ENCODE results near the gene AUTS2. TPM values are rescaled to one million over a fixed set of nuclear protein-coding genes. Genes with fewer than 3 reads are reported as not detected.

The AUTS2 gene
- polyA plus RNA-seq, 3 donors, result 0.08 to 0.35 TPM; not detected in 1

DNA sequence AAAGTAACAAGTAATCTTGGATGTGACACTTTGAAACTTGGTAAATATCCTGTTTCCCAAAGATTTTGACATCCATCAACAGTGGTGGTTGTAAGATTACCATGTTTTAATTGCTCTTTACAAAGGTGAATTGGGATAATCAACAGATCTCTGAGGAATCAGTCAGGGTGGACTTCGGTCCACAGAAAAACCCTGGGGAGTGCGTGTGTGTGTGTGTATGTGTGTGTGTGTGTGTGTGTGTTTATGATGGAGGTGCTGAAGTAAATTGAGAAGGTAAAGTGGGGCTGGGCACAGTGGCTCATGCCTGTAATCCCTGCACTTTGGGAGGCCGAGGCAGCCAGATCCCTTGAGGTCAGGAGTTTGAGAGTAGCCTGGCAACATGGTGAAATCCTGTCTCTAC, 12.0 kb upstream of the AUTS2 start:
- Mint-ChIP-seq H3K4me3 (no peak overlapping the region), H3K9me3 (peaks cover 2 to 9% (median 6%) of the 10 kb centered on the region in 7 donors), H3K27ac (no peak overlapping the region), H3K4me1 (no peaks in the 10 kb centered on the region), H3K36me3 (no peaks in the 10 kb centered on the region), H3K27me3 (ENCODE audit: low read depth in 3 of 3) (peaks cover 0 to 3% (median 0%) of the 10 kb centered on the region in 3 donors)
- H3K27me3 ChIP-seq (ENCODE audit: control insufficient read depth in 2 of 2, insufficient read depth in 2 of 2, low read length in 2 of 2), result no peaks in the 10 kb centered on the region
- H3K79me2 ChIP-seq (ENCODE audit: insufficient read depth, low read length), result no peaks in the 10 kb centered on the region
- H3K4me2 ChIP-seq (replicated peaks; ENCODE audit: extremely low read depth, low read length, poor library complexity, severe bottlenecking), result no peak overlapping the region
- no peaks in the 10 kb centered on the region for H3K36me3 ChIP-seq (replicated peaks in 1 of 2; ENCODE audit: control insufficient read depth in 1 of 2, insufficient read depth in 2 of 2, low read length in 2 of 2)
- intact Hi-C loops (cut with micrococcal nuclease), result no loop called here
- H3K9me3 ChIP-seq (replicated peaks in 1 of 2; ENCODE audit: control insufficient read depth in 1 of 2, insufficient read depth in 1 of 2, low read length in 2 of 2), result peaks cover 0 to 3% of the 10 kb centered on the region in 2 donors
- no peak overlapping the region for H2AFZ ChIP-seq (ENCODE audit: insufficient read depth, low read depth, low read length, poor library complexity, severe bottlenecking)
- no peaks in the 10 kb centered on the region for H4K20me1 ChIP-seq (ENCODE audit: insufficient read depth, low read length)
- no peak overlapping the region for H3K9ac ChIP-seq (ENCODE audit: insufficient read depth, low read length, poor library complexity, severe bottlenecking)
- DNase-seq, result no peak
- H3K4me3 ChIP-seq (replicated peaks in 1 of 3; ENCODE audit: low read depth in 2 of 3, low read length in 3 of 3), result no peak overlapping the region
- no peaks in the 10 kb centered on the region for H3K4me1 ChIP-seq (ENCODE audit: control insufficient read depth in 1 of 2, insufficient read depth in 2 of 2, low read length in 2 of 2)
- H3K27ac ChIP-seq (ENCODE audit: low read depth in 1 of 2, low read length in 2 of 2), result no peak overlapping the region
- 95% methylated on average over 2 of the region's 3 CpGs for WGBS (ENCODE audit: insufficient coverage)
- no peak for TF ChIP-seq CTCF (IDR thresholded peaks at IDR 0.05)

DNA sequence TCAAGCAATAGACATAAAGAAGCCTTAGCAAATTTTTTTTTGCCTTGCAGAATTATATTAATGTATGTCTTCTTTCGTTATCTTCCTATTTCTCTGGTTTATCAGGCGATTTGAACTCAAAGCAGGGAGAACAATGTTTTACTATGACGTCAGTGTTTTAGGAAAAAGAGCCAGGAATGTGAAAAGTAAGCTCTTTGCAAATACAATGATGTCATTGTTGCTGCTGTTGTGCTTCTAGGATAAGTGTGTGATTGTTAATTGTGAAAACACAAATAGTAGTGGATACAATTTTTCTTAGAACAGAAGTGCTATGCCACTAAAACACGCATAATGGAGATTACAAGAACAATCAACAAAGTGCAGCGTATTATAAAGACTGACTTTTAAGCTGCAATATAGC, 9.5 kb upstream of the AUTS2 start:
- no peaks in the 10 kb centered on the region for H3K4me1 ChIP-seq (ENCODE audit: control insufficient read depth in 1 of 2, insufficient read depth in 2 of 2, low read length in 2 of 2)
- H3K4me3 ChIP-seq (replicated peaks in 1 of 3; ENCODE audit: low read depth in 2 of 3, low read length in 3 of 3), result no peak overlapping the region
- TF ChIP-seq CTCF (IDR thresholded peaks at IDR 0.05), result no peak
- H2AFZ ChIP-seq (ENCODE audit: insufficient read depth, low read depth, low read length, poor library complexity, severe bottlenecking), result no peak overlapping the region
- DNase-seq, result no peak
- Mint-ChIP-seq H3K9me3 (peaks cover 4 to 13% (median 7%) of the 10 kb centered on the region in 7 donors), H3K4me3 (no peak overlapping the region), H3K4me1 (no peaks in the 10 kb centered on the region), H3K27ac (no peak overlapping the region), H3K36me3 (no peaks in the 10 kb centered on the region), H3K27me3 (ENCODE audit: low read depth in 3 of 3) (peaks cover 1 to 5% (median 2%) of the 10 kb centered on the region in 3 donors)
- peaks cover 0 to 9% of the 10 kb centered on the region in 2 donors for H3K9me3 ChIP-seq (replicated peaks in 1 of 2; ENCODE audit: control insufficient read depth in 1 of 2, insufficient read depth in 1 of 2, low read length in 2 of 2)
- WGBS (ENCODE audit: insufficient coverage), result no CpG with 5 or more reads among the region's 5 CpGs
- H4K20me1 ChIP-seq (ENCODE audit: insufficient read depth, low read length), result no peaks in the 10 kb centered on the region
- H3K79me2 ChIP-seq (ENCODE audit: insufficient read depth, low read length), result no peaks in the 10 kb centered on the region
- H3K27me3 ChIP-seq (ENCODE audit: control insufficient read depth in 2 of 2, insufficient read depth in 2 of 2, low read length in 2 of 2), result no peaks in the 10 kb centered on the region
- H3K36me3 ChIP-seq (replicated peaks in 1 of 2; ENCODE audit: control insufficient read depth in 1 of 2, insufficient read depth in 2 of 2, low read length in 2 of 2), result no peaks in the 10 kb centered on the region
- H3K27ac ChIP-seq (ENCODE audit: low read depth in 1 of 2, low read length in 2 of 2), result no peak overlapping the region
- no peak overlapping the region for H3K9ac ChIP-seq (ENCODE audit: insufficient read depth, low read length, poor library complexity, severe bottlenecking)
- no peak overlapping the region for H3K4me2 ChIP-seq (replicated peaks; ENCODE audit: extremely low read depth, low read length, poor library complexity, severe bottlenecking)
- intact Hi-C loops (cut with micrococcal nuclease), result no loop called here

Measured in CD14-positive monocyte (primary cell).